Immature natural killer cell (primary cell): ENCODE data around the gene TAGLN. TPM values are rescaled to one million over a fixed set of nuclear protein-coding genes. Genes with fewer than 3 reads are reported as not detected.

Experiments
- DNase-seq, 3 donors: peaks; one replicate each; pipeline ENCODE4 v3.0.0; 2022; ENCODE audit warnings: mixed read lengths in 1 of 3
- H3K27ac Mint-ChIP-seq, 6 donors: one replicate each; pipeline ENCODE4 v1.8.0; 2020; ENCODE audit warnings: mixed read lengths in 6 of 6, mild to moderate bottlenecking in 5 of 6, inconsistent platforms in 4 of 6, moderate library complexity in 3 of 6
- H3K27me3 Mint-ChIP-seq, 3 donors: one replicate each; pipeline ENCODE4 v1.8.0; 2020 to 2021; ENCODE audit warnings: low read depth in 3 of 3, mild to moderate bottlenecking in 3 of 3, mixed read lengths in 3 of 3, moderate library complexity in 3 of 3, inconsistent platforms in 1 of 3
- H3K36me3 Mint-ChIP-seq, 3 donors: one replicate each; pipeline ENCODE4 v1.8.0; 2020; ENCODE audit warnings: mixed read lengths in 3 of 3, inconsistent platforms in 2 of 3, mild to moderate bottlenecking in 2 of 3
- H3K4me1 Mint-ChIP-seq, 2 donors: one replicate each; pipeline ENCODE4 v1.8.0; 2020; ENCODE audit warnings: inconsistent platforms in 2 of 2, mild to moderate bottlenecking in 2 of 2, mixed read lengths in 2 of 2, moderate library complexity in 1 of 2
- H3K4me3 Mint-ChIP-seq, 5 donors: one replicate each; pipeline ENCODE4 v1.8.0; 2020; ENCODE audit warnings: mild to moderate bottlenecking in 5 of 5, mixed read lengths in 5 of 5, inconsistent platforms in 3 of 5, moderate library complexity in 3 of 5
- H3K9me3 Mint-ChIP-seq, 6 donors: one replicate each; pipeline ENCODE4 v1.8.0; 2020; ENCODE audit warnings: mild to moderate bottlenecking in 6 of 6, mixed read lengths in 6 of 6, inconsistent platforms in 4 of 6, moderate library complexity in 3 of 6
- polyA plus RNA-seq, 3 donors: library from polyadenylated mRNA; unstranded; fragments of 300-500 nt; fragmentation: Illumina TruSeq; gene quantifications; one replicate each; pipeline ENCODE4 v1.2.3, GENCODE V29; 2021

The TAGLN gene
- polyA plus RNA-seq, 3 donors from 2014 or later = 0.08 to 0.40 (median 0.09) TPM

DNA sequence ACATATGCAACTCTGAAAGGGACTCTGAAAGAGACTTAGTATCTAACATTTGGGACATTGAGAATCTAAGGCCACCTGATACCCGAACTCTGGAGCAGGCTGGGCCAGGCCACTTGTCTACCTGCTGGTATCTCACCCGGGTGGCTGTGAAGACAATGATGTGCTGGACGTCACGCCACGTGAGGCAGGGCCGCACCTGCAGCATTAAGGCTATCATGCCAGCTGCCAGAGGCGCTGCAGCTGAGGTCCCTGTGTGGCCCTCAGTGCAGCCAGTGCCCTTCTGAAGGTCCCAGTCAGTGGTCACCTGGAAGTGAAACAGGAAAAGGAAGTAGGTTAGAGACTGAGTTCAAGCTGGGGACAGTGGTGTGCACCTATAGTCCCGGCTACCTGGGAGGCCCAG is 20.3 kb downstream of the TAGLN start:
- H3K4me3 Mint-ChIP-seq = no peak overlapping the region
- no peak for DNase-seq

DNA sequence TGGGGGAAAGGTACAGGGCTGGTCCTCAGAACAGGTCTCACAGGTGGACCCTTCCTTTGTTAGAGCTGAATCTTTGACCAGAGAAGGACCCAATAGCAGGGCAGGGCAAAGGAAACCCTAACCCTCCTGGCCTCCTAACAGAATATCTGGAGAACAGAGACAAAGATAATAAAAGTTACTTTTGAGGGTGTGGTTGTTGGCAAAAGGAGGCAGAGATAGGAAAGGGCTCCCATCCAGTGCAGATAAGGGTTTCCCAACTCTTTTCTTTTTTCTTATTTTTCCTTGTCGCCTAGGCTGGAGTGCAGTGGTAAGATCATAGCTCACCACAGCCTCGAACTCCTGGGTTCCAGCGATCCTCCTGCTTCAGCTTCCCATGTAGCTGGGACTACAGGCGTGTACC is 20.8 kb downstream of the TAGLN start:
- Mint-ChIP-seq H3K27me3 (peaks cover 0 to 3% (median 0%) of the 10 kb centered on the region in 3 donors), H3K27ac (peak overlapping the region in 1 of 6 donors; percentile 46), H3K9me3 (no peaks in the 10 kb centered on the region), H3K4me1 (peaks cover 0 to 7% of the 10 kb centered on the region in 2 donors), H3K4me3 (no peak overlapping the region), H3K36me3 (peaks cover 8 to 54% (median 18%) of the 10 kb centered on the region in 3 donors)
- DNase-seq = no peak

More for the DNA sequence above, 20.3 kb downstream of the TAGLN start:
- H3K36me3 Mint-ChIP-seq = peaks cover 12 to 53% (median 22%) of the 10 kb centered on the region in 3 donors
- H3K27me3 Mint-ChIP-seq = peaks cover 0 to 3% (median 0%) of the 10 kb centered on the region in 3 donors
- H3K27ac Mint-ChIP-seq = peak overlapping the region in 2 of 6 donors; percentile 55 to 80
- no peaks in the 10 kb centered on the region for H3K9me3 Mint-ChIP-seq
- peaks cover 0 to 7% of the 10 kb centered on the region in 2 donors for H3K4me1 Mint-ChIP-seq

DNA sequence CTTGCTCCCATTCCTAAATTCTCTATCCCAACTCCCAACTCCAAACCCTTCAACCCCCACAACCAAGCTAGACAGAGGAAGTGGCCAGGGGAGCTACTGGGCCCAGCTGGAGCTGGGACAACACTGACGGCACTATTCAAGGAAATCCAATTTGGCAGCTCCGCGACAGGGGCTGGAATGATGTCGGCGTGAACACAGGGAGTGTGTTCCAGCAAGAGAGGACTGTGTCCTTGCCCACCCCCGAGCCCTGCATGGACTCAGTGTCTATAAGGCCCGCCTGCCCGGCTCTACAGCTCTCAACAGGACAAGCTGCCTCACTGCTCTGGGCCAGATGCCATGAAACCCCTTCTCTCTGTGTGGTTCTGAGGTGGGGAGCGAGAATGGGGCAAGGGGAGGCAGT is 21.4 kb downstream of the TAGLN start:
- DNase-seq = no peak
- peaks cover 8 to 60% (median 18%) of the 10 kb centered on the region in 3 donors for H3K36me3 Mint-ChIP-seq

DNA sequence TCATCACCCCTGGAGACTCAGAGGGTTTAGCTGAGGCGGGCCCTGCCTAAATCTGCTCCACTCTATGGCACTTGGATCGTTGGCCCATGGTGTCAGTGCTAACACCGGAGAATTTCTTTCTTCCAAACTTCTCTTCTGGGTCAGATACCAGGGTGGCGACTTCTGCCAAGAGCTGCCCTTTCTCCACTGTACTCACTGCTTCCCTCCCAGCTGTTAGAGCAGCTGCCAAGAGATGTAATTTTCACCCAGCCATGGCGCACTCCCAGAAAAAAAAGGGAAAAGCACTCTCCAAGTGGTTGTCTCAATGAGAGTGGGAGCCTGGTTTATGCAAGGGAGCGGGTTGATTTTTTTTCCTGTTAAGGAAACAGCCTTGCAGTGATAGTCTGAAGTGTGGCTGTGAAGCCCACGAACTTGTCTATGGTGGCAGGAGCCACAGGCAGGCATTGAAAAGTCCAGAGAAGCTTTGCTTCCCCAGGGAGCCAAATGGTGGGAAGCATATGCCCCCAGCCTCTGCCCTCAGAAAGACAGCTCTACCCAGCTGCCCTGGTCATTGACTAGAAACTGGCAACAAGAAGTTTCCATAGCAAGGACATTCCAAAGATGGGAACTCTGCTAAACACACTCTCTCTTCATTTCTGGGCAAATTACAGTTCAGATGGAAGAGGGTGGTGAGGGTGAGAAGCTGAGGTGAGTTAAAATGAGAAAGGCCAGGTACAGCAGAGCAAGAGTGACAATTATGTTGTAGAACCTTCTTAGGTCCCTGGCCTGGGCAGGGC is 22.0 kb downstream of the TAGLN start:
- Mint-ChIP-seq H3K36me3 (peaks cover 8 to 60% (median 18%) of the 10 kb centered on the region in 3 donors), H3K27me3 (peaks cover 0 to 3% (median 0%) of the 10 kb centered on the region in 3 donors), H3K27ac (peak overlapping the region in 2 of 6 donors; percentile 29 to 59), H3K4me3 (no peak overlapping the region), H3K9me3 (no peaks in the 10 kb centered on the region), H3K4me1 (peaks cover 1 to 7% of the 10 kb centered on the region in 2 donors)
- DNase-seq = no peak

More for the DNA sequence above, 21.4 kb downstream of the TAGLN start:
- H3K27me3 Mint-ChIP-seq = peaks cover 0 to 3% (median 0%) of the 10 kb centered on the region in 3 donors
- peaks cover 0 to 7% of the 10 kb centered on the region in 2 donors for H3K4me1 Mint-ChIP-seq
- H3K9me3 Mint-ChIP-seq = no peaks in the 10 kb centered on the region
- peak overlapping the region in 1 of 6 donors; percentile 5 for H3K27ac Mint-ChIP-seq
- no peak overlapping the region for H3K4me3 Mint-ChIP-seq

DNA sequence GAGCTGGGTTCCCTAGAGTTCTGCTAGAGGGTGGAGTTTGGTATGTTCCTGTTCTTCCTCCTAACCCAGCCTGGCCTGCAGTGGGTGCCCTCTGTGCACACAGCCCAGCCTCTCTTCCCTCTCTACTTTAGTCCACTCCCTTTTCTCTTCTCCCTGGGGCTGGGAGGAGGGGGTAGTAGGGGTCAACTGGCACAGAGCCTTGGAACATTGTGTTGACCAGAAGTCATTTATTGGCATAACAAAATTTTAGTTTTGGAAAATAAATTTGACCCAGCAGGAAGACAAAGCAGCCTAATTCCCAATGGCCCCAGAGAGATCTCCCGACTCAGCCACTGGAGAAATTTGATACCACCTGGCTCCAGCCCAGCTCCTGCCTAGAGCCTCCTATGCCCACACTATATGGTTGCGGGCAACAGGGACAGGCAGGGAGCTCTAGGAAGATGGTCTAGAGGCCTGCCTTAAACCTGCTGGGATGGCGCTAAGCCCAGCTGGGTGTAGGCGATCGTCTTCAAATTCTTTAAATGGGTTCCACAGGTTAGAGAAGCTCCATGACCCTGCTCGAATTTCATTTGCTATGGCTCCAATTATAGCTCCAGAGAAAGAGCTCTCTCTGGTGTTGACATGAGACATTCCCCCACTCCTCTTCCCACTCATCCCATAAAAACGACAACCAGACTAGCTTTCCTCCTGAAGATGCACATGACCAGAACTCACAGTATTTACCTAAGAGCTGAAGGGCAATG is 22.8 kb downstream of the TAGLN start:
- no peaks in the 10 kb centered on the region for H3K9me3 Mint-ChIP-seq
- H3K4me3 Mint-ChIP-seq = no peak overlapping the region
- H3K4me1 Mint-ChIP-seq = peaks cover 9 to 13% of the 10 kb centered on the region in 2 donors
- peaks cover 13 to 61% (median 23%) of the 10 kb centered on the region in 3 donors for H3K36me3 Mint-ChIP-seq
- no peak for DNase-seq
- H3K27ac Mint-ChIP-seq = peak overlapping the region in 2 of 6 donors; percentile 17 to 59
- peaks cover 0 to 3% (median 0%) of the 10 kb centered on the region in 3 donors for H3K27me3 Mint-ChIP-seq

DNA sequence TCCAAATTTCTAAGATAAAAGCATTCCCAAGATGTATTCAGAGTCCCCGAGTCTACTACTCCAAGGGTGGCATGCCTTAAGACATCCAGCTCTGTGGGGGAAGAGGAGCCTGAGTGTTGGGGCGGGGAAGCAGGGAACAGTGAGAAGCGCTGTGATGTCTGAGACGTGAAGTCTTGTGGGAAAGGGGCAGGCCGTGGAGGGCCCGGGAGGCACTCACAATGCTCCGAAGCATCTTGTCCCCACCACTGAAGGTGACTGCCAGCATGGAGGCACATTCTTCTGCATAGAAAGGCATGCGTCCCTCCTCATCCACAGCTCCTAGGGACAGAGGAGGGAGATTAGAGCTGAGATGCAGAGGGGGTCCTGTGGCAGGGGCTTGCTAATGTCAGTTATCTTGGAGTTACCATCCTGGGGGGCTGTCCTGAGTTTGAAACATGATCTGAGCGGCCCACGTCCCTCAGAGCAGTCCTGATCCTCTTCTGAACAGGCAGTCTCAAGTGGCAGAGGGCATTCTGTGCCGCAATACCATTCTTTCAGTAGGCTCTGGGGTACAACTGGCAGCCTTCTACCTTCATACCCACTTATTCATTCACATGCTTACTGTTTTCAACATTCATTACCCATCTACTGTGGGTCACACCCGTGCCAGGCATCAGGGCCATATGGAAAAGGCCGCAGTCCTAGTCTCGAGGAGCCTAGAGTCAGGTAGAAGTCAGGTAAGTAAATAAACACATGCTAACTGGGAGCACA is 24.0 kb downstream of the TAGLN start:
- peaks cover 0 to 5% (median 0%) of the 10 kb centered on the region in 3 donors for H3K27me3 Mint-ChIP-seq
- H3K9me3 Mint-ChIP-seq = no peaks in the 10 kb centered on the region
- DNase-seq = no peak
- H3K36me3 Mint-ChIP-seq = peaks cover 15 to 58% (median 26%) of the 10 kb centered on the region in 3 donors
- H3K27ac Mint-ChIP-seq = no peak overlapping the region
- H3K4me3 Mint-ChIP-seq = no peak overlapping the region
- H3K4me1 Mint-ChIP-seq = peaks cover 16 to 17% of the 10 kb centered on the region in 2 donors

DNA sequence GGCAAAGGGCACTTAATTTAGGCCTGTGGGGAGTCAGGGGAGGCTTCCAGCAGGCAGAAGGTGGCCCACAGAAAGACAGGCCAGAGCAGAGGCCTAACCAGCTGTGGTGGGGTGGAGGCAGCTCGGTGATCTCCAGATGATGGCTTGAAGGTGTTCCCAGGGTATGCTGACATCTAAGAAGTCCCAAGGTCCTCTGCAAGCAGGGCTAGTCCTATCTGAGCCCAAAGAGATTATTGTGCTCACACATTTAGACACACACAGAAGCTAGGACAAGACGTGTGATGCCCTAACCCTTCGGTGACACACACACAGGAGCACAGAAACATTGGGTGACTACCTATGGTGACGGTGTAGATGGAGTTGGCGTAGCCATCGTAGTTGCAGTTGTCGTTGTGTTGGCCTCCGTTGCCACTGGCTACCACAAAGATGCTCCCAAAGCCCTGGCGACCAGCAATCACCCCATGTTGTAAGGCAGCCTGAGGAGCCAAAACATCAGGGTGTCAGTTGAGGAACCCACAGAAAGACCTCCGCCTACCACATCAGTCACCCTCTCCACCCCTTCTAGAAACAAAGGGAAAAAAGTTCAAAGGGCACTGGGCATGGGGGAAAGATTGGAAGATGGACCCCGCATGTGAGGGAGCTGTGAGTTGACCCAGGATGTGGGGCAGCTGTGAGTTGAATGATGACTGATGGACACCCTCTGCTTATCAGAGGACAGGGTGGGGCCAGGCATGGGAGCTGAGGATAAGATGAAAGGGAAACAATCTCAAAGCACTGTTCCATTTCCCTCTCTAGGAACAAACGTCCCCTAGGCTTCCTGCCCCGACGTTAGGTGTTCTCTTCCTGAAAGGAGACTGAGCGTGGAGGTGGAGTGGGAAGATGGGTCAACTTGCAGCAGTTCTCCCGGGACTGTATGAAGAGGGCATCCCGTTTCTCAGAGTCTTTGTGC is 24.8 kb downstream of the TAGLN start:
- Mint-ChIP-seq H3K27ac (peak overlapping the region in 2 of 6 donors; percentile 12 to 28), H3K27me3 (peaks cover 0 to 5% (median 0%) of the 10 kb centered on the region in 3 donors), H3K36me3 (peaks cover 17 to 52% (median 27%) of the 10 kb centered on the region in 3 donors), H3K4me3 (no peak overlapping the region), H3K4me1 (peaks cover 23 to 24% of the 10 kb centered on the region in 2 donors), H3K9me3 (no peaks in the 10 kb centered on the region)
- DNase-seq = no peak

DNA sequence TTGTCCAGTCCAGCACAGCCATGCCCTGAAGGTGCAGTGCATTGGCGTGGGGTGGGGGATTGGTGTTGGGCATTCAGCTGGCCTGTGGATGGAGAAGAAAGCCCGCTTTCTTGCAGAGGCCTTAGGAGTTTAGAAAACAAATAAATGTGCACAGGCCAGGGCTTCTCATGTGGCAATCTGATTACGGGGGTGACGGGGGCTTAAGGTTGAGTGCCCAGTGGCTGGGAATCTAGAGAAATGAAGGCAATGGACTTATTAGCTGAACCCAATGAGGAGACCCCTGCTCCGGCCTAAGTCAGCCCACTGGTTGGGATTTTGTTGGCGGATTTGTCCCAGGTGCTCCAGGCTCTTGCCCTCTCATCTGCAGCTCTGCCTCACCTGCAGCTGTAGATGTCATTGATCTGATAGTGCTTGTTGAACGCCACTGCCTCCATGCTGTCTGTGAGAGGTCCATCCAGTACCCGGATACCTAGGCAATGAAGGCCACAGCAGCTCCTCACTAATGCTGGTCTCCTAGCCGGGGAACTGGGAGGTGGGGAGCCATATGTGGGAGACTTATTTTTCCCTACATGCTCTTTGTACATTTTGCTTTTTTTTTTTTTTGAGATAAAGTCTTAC is 26.5 kb downstream of the TAGLN start:
- Mint-ChIP-seq H3K36me3 (peaks cover 19 to 51% (median 23%) of the 10 kb centered on the region in 3 donors), H3K4me1 (peaks cover 39 to 41% of the 10 kb centered on the region in 2 donors), H3K4me3 (no peak overlapping the region), H3K27ac (peak overlapping the region in 2 of 6 donors; percentile 48 to 84), H3K27me3 (peaks cover 0 to 5% (median 5%) of the 10 kb centered on the region in 3 donors), H3K9me3 (no peaks in the 10 kb centered on the region)
- DNase-seq = no peak

DNA sequence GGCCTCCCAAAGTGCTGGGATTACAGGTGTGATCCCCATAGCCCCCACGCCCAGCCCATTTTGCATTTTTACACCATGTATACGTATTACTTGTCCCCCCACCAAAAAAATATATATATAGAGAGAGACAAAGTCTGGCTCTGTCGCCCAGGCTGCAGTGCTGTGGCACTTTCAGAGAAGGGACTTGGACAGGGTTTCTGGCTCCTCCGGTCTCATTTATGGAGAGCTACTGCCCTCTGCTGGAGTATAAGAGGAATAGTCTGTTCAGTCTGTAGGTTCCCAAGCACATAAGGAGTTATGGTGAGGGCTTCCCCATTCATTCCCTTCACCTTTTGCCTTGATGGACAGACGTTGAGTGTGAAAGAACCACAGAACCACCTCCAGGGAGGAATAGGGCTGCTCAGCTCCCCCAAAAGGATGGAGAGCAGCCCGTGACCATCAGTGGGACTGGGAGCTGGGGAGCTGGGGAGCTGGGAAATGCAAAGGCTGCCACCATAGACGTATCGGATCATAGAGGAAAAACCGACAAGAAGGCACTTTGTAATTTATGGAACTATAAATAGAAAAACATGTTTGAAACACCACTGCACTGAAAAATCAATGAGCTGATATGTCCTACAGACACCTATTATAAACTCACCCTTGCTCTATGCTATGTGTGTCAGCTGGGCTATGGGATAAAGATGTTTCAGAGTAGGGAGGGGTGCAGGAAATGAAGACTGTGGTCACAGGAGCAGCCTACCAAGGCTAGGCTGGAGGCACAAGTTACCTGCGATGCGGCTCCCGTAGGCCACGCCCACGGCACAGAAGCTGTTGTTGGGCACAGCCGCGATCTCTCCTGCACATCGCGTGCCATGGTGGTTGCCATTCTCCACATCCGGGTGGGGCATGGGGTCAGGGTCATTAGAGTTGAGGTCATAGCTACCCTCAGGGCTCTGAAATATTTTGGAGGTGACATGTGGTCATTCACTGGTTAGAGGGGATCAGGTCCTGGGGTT is 27.5 kb downstream of the TAGLN start:
- Mint-ChIP-seq H3K36me3 (peaks cover 19 to 47% (median 19%) of the 10 kb centered on the region in 3 donors), H3K27ac (peak overlapping the region; percentile 2 to 84 (median 82)), H3K4me1 (peaks cover 47 to 50% of the 10 kb centered on the region in 2 donors), H3K4me3 (peak overlapping the region in 1 of 5 donors; percentile 21), H3K9me3 (no peaks in the 10 kb centered on the region), H3K27me3 (peaks cover 6 to 12% (median 9%) of the 10 kb centered on the region in 3 donors)
- DNase-seq = peak; percentile 63 to 70 (median 64)

DNA sequence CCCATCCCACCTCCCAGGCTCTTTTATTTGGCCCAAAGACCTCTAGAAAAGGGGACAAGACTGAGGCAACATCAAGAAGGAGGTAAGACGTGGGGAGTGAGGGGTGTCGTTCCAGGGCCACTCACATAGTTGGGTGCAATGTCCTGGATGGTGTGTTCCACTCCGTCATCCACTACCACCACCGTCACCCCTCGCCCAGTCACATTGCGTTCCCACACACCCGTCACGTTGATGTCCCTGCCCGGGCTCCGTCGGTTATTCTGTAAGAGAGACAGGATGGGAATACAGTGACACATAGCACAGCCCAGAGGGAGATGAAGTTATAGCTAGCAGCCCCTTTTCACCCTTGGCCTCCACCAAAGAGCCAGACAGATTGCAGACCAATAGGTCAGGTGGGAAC is 28.9 kb downstream of the TAGLN start:
- Mint-ChIP-seq H3K36me3 (peaks cover 15 to 40% (median 16%) of the 10 kb centered on the region in 3 donors), H3K27me3 (peaks cover 11 to 20% (median 12%) of the 10 kb centered on the region in 3 donors), H3K4me1 (peaks cover 49 to 52% of the 10 kb centered on the region in 2 donors), H3K27ac (peak overlapping the region in 5 of 6 donors; percentile 39 to 85 (median 72)), H3K9me3 (no peaks in the 10 kb centered on the region), H3K4me3 (peak overlapping the region in 4 of 5 donors; percentile 3 to 76 (median 16))
- no peak for DNase-seq

DNA sequence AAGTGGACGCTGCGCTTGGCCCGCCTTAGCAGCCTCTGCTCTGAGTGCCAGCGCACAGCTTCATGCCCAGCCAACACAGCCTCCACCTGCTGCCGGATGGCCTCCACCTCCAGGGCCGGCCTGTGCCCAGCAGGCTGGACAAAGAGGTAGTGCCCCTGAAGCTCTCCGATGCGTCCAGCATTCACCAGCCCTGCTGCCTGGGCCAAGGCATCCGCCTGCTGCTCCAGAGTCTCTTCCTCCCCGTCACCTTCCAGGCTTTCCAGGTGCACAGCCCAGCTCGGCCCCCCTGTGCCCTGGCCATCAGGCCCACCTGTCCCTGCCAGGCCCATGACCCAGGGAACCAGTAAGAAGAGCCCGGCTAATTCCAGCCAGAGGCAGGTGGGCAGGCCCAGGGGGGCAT is 30.2 kb downstream of the TAGLN start:
- DNase-seq = no peak
- peaks cover 15 to 35% (median 16%) of the 10 kb centered on the region in 3 donors for H3K36me3 Mint-ChIP-seq
- peak overlapping the region; percentile 90 to 100 (median 96) for H3K27ac Mint-ChIP-seq
- no peaks in the 10 kb centered on the region for H3K9me3 Mint-ChIP-seq
- H3K27me3 Mint-ChIP-seq = peaks cover 16 to 25% (median 16%) of the 10 kb centered on the region in 3 donors
- peak overlapping the region; percentile 91 to 99 (median 95) for H3K4me3 Mint-ChIP-seq
- H3K4me1 Mint-ChIP-seq = peaks cover 59 to 65% of the 10 kb centered on the region in 2 donors
